Superior temporal gyrus (tissue), 1 donor: ENCODE measurements around the gene ODC1.

Experiments
- DNase-seq: peaks from one replicate; pipeline ENCODE4 v3.0.0-alpha.2; 2016; ENCODE audit errors: extremely low spot score

ODC1 gene

GRCh38 chr2:10433947-10434885 is 13.9 kb downstream of the ODC1 start:
- DNase-seq, result no peak

- no peak for DNase-seq
Measured at GRCh38 chr2:10433264-10433946, 14.7 kb downstream of the ODC1 start.

- no peak for DNase-seq
Measured at GRCh38 chr2:10432311-10433181, 15.6 kb downstream of the ODC1 start.

GRCh38 chr2:10431797-10432196 is 16.3 kb downstream of the ODC1 start:
- no peak for DNase-seq

GRCh38 chr2:10430886-10431622 is 17.1 kb downstream of the ODC1 start:
- DNase-seq, result no peak

- DNase-seq, result no peak
Measured at GRCh38 chr2:10428924-10429323, 19.2 kb downstream of the ODC1 start.

- DNase-seq, result no peak
Measured at GRCh38 chr2:10428355-10428754, 19.8 kb downstream of the ODC1 start.

- no peak for DNase-seq
Measured at GRCh38 chr2:10427618-10427949, 20.5 kb downstream of the ODC1 start.

GRCh38 chr2:10426726-10427617 is 21.2 kb downstream of the ODC1 start:
- DNase-seq, result no peak

- DNase-seq, result no peak
Measured at GRCh38 chr2:10425699-10426098, 22.4 kb downstream of the ODC1 start.

- no peak for DNase-seq
Measured at GRCh38 chr2:10424916-10425505, 23.1 kb downstream of the ODC1 start.

- DNase-seq, result no peak
Measured at GRCh38 chr2:10424051-10424450, 24.1 kb downstream of the ODC1 start.

- no peak for DNase-seq
Measured at GRCh38 chr2:10423400-10423774, 24.7 kb downstream of the ODC1 start.

- DNase-seq, result no peak
Measured at GRCh38 chr2:10422732-10423399, 25.3 kb downstream of the ODC1 start.

- no peak for DNase-seq
Measured at GRCh38 chr2:10422251-10422650, 25.9 kb downstream of the ODC1 start.

GRCh38 chr2:10419553-10420257 is 28.4 kb downstream of the ODC1 start:
- DNase-seq, result no peak

GRCh38 chr2:10417551-10418335 is 30.4 kb downstream of the ODC1 start:
- no peak for DNase-seq

- DNase-seq, result no peak
Measured at GRCh38 chr2:10415640-10416039, 32.5 kb downstream of the ODC1 start.
